LoVo (cell line): ENCODE measurements around the gene ZNF423.

Experiments
- DNase-seq: peaks from one replicate; pipeline ENCODE4 v3.0.0-alpha.2; 2016; ENCODE audit warnings: low spot score

Gene ZNF423

DNA sequence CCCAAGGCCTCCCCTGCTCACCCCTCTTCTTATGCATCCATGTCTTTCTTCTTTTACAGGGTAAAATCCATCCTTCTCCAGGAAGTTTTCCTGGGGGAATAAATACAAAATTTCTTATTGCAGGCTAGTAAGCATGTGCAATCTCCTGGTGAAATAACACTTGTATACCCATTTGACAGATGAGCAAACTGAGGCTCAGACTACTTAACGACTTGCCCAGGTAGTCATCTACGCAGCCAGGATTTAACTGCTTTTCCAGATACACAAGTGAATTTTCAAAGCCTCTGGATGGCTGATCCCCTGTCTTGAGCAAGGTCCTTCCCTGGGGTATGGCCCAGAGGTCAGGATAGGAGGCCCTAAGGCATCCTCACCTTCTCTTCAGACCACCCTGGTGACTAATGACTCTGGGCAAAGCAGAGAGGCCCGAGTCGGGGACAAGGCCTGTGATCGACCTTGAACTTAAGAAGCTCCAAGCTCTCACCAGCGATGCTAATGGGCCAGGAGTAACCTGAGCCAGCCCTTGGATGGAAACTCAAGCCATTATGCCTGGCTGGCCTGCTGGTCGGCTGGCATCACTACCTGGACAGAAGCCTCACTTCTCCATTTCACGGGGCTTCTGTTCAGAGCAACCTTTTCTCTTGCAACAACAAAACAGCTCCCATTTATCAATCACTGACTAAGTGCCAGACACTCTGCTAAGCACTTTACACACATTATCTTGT lies 33.1 kb downstream of the ZNF423 start:
- DNase-seq: no peak

DNA sequence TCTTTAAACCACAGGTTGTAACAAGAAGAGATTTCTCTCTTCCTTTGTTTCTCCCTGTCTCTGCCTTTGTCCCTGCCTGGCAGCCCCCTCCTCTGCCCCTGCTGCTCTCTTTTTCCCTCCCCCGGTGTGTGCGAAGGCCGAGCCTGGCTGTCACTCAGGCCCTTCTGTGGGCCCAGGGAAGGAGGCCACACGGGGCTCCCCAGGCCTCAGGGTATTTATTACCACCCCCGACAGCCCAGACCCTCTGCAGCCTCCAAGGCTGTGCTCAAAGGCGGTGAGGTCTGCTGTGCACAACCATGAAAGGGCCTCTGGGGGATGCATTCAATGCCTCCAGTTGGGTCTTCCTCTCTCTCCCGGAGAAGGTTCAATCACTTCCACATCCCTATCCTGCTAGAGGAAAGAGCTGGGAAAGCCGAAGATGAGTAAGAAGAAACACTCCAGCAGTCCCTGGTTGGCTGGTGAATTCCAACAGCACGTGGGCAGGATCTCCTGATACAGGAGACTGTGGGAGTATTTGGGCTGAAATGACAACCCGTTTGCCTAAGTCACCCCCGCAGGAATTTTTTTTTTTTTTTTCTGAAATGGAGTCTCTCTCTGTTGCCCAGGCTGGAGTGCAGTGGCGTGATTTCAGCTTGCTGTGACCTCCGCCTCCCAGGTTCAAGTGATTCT lies 34.2 kb downstream of the ZNF423 start:
- no peak for DNase-seq

GRCh38 chr16:49821156-49821555 lies 34.8 kb downstream of the ZNF423 start:
- no peak for DNase-seq

DNA sequence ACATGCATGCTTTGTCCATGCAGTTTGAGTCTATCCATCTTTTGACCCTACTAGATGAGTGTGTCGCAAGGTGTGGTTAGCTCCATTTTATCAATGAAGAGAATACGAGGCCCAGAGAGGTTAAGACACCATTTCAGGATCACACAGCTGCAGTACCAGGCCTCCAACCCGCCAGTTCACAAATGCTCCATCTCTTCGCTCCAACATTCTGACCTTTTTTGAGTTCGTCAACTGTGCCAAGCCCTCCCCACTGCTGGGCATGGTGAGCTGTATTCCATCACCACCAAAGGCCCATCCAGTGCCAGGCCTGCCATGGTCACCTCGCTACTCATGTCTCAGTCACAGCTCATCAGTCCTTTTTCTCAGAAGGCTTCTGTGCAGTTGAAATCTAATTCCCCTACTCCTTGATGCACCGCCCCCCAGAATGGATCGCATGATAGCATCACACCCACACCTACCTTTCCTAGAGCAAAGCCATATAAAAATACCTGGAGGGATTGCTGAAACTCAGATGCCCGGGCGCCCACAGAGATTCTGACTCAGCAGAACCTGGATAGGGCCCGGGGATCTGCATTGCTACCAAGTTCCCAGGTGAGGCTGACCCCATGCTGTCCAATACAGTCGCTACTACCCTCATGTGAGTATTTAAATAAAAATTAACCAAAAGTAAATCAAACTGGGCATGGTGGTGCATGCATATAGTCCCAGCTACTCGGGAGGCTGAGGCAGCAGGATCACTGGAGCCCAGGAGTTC lies 38.0 kb downstream of the ZNF423 start:
- DNase-seq: no peak

GRCh38 chr16:49816875-49817274 lies 39.0 kb downstream of the ZNF423 start:
- no peak for DNase-seq

- no peak for DNase-seq
Measured at GRCh38 chr16:49811644-49812334, 44.1 kb downstream of the ZNF423 start.

- no peak for DNase-seq
Measured at GRCh38 chr16:49810831-49811230, 45.1 kb downstream of the ZNF423 start.

DNA sequence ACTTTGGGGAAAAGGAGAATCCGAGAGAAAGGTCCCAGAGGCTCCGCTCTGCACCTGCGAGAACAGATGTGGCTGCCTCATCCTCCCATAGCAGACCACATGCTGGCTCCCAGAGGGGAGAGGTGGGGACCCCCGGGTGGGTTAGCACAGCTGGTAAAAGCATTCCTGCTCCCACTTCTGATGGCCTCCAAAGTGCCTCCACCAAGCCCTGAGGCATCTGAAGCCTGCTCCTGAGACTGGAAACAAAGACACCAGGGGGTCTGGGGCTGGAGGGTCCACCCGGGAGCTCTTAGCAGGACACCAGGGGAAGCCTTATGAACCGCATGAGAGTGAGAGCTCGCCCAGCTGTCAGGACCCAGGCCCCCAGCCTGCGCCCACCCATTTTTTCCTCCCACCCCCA lies 46.4 kb downstream of the ZNF423 start:
- DNase-seq: no peak

DNA sequence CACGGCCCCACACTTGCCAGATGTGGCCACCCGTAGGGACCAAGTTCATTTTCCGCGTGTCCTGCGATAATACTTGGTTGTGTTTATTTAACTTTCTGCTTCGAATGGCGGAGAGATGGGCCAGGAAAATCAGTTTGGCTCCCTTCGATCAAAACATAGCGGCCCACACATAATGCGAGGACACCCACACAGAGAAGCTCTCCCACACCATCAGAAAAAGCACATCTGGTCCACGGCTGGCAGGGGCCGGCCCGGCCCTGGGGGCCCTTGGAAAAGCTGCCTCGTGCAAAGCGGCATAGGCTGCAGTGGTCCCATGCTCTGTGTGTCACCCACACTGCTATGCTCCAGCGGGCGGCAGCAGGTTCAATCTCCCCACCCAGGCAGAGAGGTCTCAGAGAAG lies 46.9 kb downstream of the ZNF423 start:
- DNase-seq: no peak

GRCh38 chr16:49806446-49806845 lies 49.5 kb downstream of the ZNF423 start:
- no peak for DNase-seq

- no peak for DNase-seq
Measured at GRCh38 chr16:49801290-49801689, 54.6 kb downstream of the ZNF423 start.

GRCh38 chr16:49800876-49801275 lies 55.0 kb downstream of the ZNF423 start:
- DNase-seq: no peak

DNA sequence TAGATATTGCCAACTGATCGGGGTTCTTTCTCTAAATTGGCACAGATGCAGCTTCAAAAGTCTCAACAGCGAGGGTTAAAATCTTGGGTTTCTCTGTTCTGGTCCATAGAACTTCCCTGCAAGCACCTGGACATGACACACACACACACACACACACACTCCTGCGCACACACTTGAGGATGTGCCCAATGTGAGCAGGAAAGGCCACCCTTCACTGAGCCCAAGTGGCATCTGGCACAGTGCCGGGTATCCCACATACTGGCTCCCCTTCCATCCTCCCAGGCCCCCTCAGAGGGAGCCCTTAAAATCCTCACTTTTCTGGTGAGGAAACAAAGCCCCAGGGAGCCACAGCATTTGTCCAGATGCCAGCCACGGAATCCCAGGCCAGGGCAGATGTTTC lies 55.5 kb downstream of the ZNF423 start:
- DNase-seq: no peak

DNA sequence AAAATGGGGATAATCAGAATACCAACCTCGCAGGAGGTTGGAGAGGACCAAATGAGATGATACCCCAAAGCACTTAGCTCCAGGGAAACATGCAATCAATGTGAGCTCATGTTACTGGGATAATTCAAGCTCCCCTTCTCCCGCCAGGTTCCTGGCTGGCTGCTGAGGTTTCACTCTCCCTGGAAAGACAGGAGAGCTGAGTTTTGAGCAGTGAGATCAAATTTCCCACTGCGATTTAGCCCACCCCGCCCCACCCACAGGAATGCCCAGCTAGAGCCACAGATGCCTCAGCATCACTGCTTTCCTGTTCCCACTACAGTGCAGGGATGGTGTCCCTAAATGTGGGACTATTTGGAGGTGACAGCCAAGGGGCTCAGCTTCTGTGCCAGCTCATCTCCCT lies 56.7 kb downstream of the ZNF423 start:
- DNase-seq: no peak

- no peak for DNase-seq
Measured at GRCh38 chr16:49795513-49795912, 60.4 kb downstream of the ZNF423 start.

GRCh38 chr16:49793244-49793643 lies 62.7 kb downstream of the ZNF423 start:
- no peak for DNase-seq

DNA sequence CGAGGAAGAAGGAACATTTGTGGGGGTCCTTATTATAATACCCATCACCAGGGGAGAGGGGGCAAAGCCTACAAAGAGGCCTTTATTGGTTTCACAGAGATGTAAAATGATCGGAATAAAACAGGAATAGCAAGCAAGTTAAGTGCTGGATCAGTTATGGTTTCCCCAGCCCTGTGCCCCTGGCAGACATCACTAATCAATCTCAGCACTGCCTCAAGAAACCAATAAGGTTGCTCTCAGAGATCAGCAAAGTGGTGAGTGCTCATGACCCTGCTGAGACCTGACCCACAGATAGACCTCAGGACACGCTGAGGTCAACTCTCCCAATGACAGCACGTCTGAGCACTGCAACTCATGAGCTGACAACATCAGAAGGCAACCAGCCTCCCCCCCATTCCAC lies 66.3 kb downstream of the ZNF423 start:
- DNase-seq: no peak

- no peak for DNase-seq
Measured at GRCh38 chr16:49788986-49789385, 66.9 kb downstream of the ZNF423 start.

- DNase-seq: no peak
Measured at GRCh38 chr16:49788572-49788971, 67.3 kb downstream of the ZNF423 start.

DNA sequence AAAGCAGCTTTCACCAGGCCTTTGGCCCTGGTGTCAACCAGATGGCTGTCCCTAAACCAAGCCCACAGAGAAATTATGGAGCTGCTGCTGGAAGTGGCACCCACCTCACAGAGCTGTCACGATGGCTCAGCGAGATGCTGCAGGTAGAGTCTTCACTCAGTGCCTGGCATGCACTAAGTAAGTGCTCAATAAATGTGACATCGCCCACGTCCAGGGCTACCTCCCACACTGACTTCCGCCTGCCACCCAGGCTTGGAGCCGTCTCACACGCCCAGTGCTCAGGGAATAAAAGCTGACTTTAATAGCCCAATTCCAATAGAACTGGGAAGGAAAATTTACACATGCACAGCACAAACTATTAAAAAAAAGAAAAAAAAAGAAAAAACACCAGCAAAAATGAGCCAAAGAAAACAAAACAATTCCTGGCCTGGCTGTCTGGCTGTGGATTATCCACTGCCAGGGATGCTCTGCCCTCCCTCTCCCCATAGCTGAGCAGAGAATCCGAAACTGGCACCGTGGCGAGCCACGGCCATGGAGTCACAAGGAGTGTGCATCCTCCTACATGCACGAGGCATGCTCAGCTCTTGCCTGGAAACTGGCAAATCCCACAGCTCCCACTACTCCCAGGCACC lies 68.9 kb downstream of the ZNF423 start:
- DNase-seq: no peak

DNA sequence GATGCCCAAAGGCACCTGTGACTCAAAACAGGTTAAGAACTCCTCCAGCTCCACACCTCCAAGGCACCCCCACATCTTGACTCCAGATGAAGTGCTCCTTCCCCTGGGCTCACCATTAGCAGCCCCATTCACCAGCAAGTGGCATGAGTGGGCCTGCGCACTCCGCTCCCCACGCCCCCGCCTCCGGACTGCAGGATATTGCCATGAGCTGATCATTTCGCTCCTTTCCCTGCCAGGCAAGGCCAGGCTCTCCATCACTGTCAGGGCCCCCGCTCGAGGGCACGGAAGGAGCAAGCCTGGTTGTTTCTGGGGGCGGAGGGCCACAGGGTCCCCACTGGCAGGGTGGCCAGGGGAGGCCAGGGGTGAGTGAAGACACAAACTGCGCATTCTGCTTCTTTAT lies 69.9 kb downstream of the ZNF423 start:
- DNase-seq: no peak

DNA sequence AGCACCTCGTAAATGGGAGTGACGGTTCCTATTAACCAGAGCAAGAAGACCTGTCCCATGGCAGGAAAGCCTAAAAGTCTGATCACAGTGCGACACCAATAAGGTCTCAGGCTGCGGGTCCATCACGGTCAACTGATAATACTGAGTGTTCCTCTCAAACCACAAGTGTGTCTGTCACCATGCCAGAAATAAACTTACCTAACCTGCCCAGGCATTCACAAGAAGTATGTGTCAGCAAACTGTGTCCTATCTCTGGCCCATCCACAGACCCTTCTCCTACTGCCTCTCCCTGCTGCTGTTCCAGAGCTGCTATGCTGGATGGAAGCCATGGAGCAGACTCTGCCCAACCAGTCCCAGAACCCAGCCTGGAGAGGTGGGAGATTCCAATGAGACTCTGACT lies 73.5 kb downstream of the ZNF423 start:
- no peak for DNase-seq
